H9 (cell line): ENCODE results near the gene CYBRD1. TPM values are rescaled to one million over a fixed set of nuclear protein-coding genes. Genes with fewer than 3 reads are reported as not detected.

Experiments
- DNase-seq: peaks from one replicate; pipeline ENCODE4 v3.0.0-alpha.2; 2017
- H2AFZ ChIP-seq: one replicate; pipeline ENCODE4 v1.6.1; 2013; ENCODE audit warnings: mild to moderate bottlenecking, low read length, control low read depth, moderate library complexity
- H2AK5ac ChIP-seq: 2 replicates; pipeline ENCODE4 v1.6.1; 2013; ENCODE audit warnings: low read length, control low read depth, mixed read lengths; ENCODE audit not compliant: insufficient read length
- H2BK120ac ChIP-seq: one replicate; pipeline ENCODE4 v1.6.1; 2013; ENCODE audit warnings: low read depth, mild to moderate bottlenecking, low read length, control low read depth, inconsistent platforms; ENCODE audit not compliant: poor library complexity, severe bottlenecking
- H2BK12ac ChIP-seq: 2 replicates; pipeline ENCODE4 v1.6.1; 2013; ENCODE audit warnings: low read length, control low read depth, mixed read lengths, low read depth; ENCODE audit not compliant: insufficient read length
- H2BK15ac ChIP-seq: 2 replicates; pipeline ENCODE4 v1.6.1; 2013; ENCODE audit warnings: low read depth, low read length, control low read depth
- H2BK20ac ChIP-seq: one replicate; pipeline ENCODE4 v1.6.1; 2013; ENCODE audit warnings: low read depth, mild to moderate bottlenecking, low read length, control low read depth, inconsistent platforms; ENCODE audit not compliant: poor library complexity, severe bottlenecking
- H2BK5ac ChIP-seq: 2 replicates; pipeline ENCODE4 v1.6.1; 2013; ENCODE audit warnings: low read length, control low read depth, mixed read lengths; ENCODE audit not compliant: insufficient read length
- H3K14ac ChIP-seq: 2 replicates; pipeline ENCODE4 v1.6.1; 2013; ENCODE audit warnings: low read length, control low read depth; ENCODE audit not compliant: insufficient read depth
- H3K18ac ChIP-seq: 2 replicates; pipeline ENCODE4 v1.6.1; 2013; ENCODE audit warnings: low read depth, mild to moderate bottlenecking, mixed read lengths, low read length, control low read depth; ENCODE audit not compliant: insufficient read length
- H3K23ac ChIP-seq: 2 replicates; pipeline ENCODE4 v1.6.1; 2013; ENCODE audit warnings: low read length, control low read depth, mixed read lengths, low read depth; ENCODE audit not compliant: insufficient read length
- H3K23me2 ChIP-seq: 2 replicates; pipeline ENCODE4 v1.6.1; 2013; ENCODE audit warnings: low read depth, mild to moderate bottlenecking, mixed read lengths, low read length, control low read depth; ENCODE audit not compliant: insufficient read length, poor library complexity, severe bottlenecking
- H3K27ac ChIP-seq: 2 replicates; pipeline ENCODE4 v1.5.1; 2013; ENCODE audit warnings: low read length, control low read depth, mixed read lengths, low read depth; ENCODE audit not compliant: insufficient read length
- H3K27me3 ChIP-seq: 2 replicates; pipeline ENCODE4 v1.6.1; 2013; ENCODE audit warnings: low read length, control low read depth, inconsistent platforms; ENCODE audit not compliant: insufficient read depth
- H3K4ac ChIP-seq: 2 replicates; pipeline ENCODE4 v1.6.1; 2013; ENCODE audit warnings: low read depth, mild to moderate bottlenecking, control low read depth, inconsistent platforms, low read length, moderate library complexity
- H3K4me1 ChIP-seq: 2 replicates; pipeline ENCODE4 v1.6.1; 2013; ENCODE audit warnings: low read length, control low read depth, inconsistent platforms; ENCODE audit not compliant: insufficient read depth
- H3K4me2 ChIP-seq: 2 replicates; pipeline ENCODE4 v1.6.1; 2013; ENCODE audit warnings: low read length, control low read depth, mixed read lengths; ENCODE audit not compliant: insufficient read length, insufficient read depth
- H3K56ac ChIP-seq: 2 replicates; pipeline ENCODE4 v1.6.1; 2013; ENCODE audit warnings: low read depth, mild to moderate bottlenecking, mixed read lengths, low read length, control low read depth; ENCODE audit not compliant: insufficient read length
- H3K79me1 ChIP-seq: 2 replicates; pipeline ENCODE4 v1.6.1; 2013; ENCODE audit warnings: low read depth, mild to moderate bottlenecking, moderate library complexity, low read length, control low read depth, inconsistent platforms; ENCODE audit not compliant: insufficient read depth, poor library complexity, severe bottlenecking
- H3K79me2 ChIP-seq: 2 replicates; pipeline ENCODE4 v1.6.1; 2013; ENCODE audit warnings: low read length, control low read depth, inconsistent platforms; ENCODE audit not compliant: insufficient read depth
- H3K9ac ChIP-seq: 2 replicates; pipeline ENCODE4 v1.6.1; 2013; ENCODE audit warnings: low read length, control low read depth, mixed read lengths; ENCODE audit not compliant: insufficient read length; ENCODE audit errors: extremely low read depth
- H3K9me3 ChIP-seq: one replicate; pipeline ENCODE4 v1.6.1; 2013; ENCODE audit warnings: low read depth, low read length, inconsistent platforms; ENCODE audit not compliant: control insufficient read depth
- H3T11ph ChIP-seq: one replicate; pipeline ENCODE4 v1.6.1; 2013; ENCODE audit warnings: mild to moderate bottlenecking, low read length, control low read depth, inconsistent platforms
- H4K20me1 ChIP-seq: one replicate; pipeline ENCODE4 v1.6.1; 2013; ENCODE audit not compliant: control insufficient read depth, insufficient read length, insufficient read depth
- H4K5ac ChIP-seq: 2 replicates; pipeline ENCODE4 v1.6.1; 2013; ENCODE audit warnings: low read depth, mild to moderate bottlenecking, mixed read lengths, low read length, control low read depth; ENCODE audit not compliant: insufficient read length
- H4K8ac ChIP-seq: replicated peaks from 2 replicates; pipeline ENCODE4 v1.6.1; 2013; ENCODE audit warnings: low read length, control low read depth, mixed read lengths, low read depth; ENCODE audit not compliant: insufficient read length
- H4K91ac ChIP-seq: 2 replicates; pipeline ENCODE4 v1.6.1; 2013; ENCODE audit warnings: low read depth, mild to moderate bottlenecking, moderate library complexity, mixed read lengths, low read length, control low read depth; ENCODE audit not compliant: insufficient read length
- H3K27ac Mint-ChIP-seq, 3 experiments: 2 replicates in 2 of 3; 3 replicates in 1 of 3; pipeline ENCODE4 v1.8.0; 2020 to 2021; ENCODE audit warnings: mixed read lengths in 3 of 3, mild to moderate bottlenecking in 1 of 3, moderate library complexity in 1 of 3
- H3K27me3 Mint-ChIP-seq: 2 replicates; pipeline ENCODE4 v1.8.0; 2021; ENCODE audit warnings: low read depth, mild to moderate bottlenecking, moderate library complexity, mixed read lengths
- H3K36me3 Mint-ChIP-seq, 3 experiments: 2 replicates in 2 of 3; 3 replicates in 1 of 3; pipeline ENCODE4 v1.8.0; 2020 to 2021; ENCODE audit warnings: low read depth in 3 of 3, mixed read lengths in 3 of 3; ENCODE audit not compliant: insufficient read depth in 1 of 3
- H3K4me1 Mint-ChIP-seq, 2 experiments: 2 replicates each; pipeline ENCODE4 v1.8.0; 2020; ENCODE audit warnings: mixed read lengths in 2 of 2
- H3K4me3 Mint-ChIP-seq, 2 experiments: 2 replicates in 1 of 2; 3 replicates in 1 of 2; pipeline ENCODE4 v1.8.0; 2020 to 2021; ENCODE audit warnings: mild to moderate bottlenecking in 2 of 2, mixed read lengths in 2 of 2, moderate library complexity in 1 of 2
- H3K9me3 Mint-ChIP-seq, 2 experiments: 2 replicates in 1 of 2; 3 replicates in 1 of 2; pipeline ENCODE4 v1.8.0; 2020; ENCODE audit warnings: mild to moderate bottlenecking in 2 of 2, mixed read lengths in 2 of 2, moderate library complexity in 1 of 2
- total RNA-seq: library from RNA; stranded (reverse); gene quantifications from 2 replicates; pipeline ENCODE4 v1.2.1, GENCODE V29; 2021
- TF ChIP-seq, protein P1 (sequence below): fragments of 200-600 bp; sonication (generic); conservative IDR thresholded peaks from 3 replicates; pipeline ENCODE4 v1.8.0; 2021; ENCODE audit warnings: antibody characterized with exemption, mild to moderate bottlenecking

Gene CYBRD1
- total RNA-seq, 1 experiment from 2014 or later: 3.6 TPM

DNA sequence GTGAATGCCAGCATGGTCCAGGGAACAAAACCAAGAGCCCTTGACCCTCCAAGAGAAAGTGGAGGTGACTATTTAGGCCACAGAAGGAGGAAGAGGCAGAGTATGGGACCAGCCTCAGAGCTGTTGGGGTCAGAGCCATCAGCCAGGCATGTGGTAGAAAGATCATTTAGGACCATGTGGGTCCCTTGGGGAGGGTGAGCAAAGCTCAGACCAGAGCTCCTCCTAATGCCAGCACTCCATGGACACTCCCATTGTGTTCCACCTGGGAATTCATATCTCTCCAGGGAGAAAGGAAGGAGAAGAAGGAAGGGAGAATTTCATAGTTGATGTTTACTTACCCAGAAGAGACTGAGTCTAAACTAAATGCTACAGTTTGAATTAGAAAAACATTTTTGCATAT is 73.2 kb downstream of the CYBRD1 start:
- no peaks in the 10 kb centered on the region for H3K4me1 ChIP-seq
- no peaks in the 10 kb centered on the region for H3K9me3 ChIP-seq
- H3K18ac ChIP-seq: no peak overlapping the region
- no peak overlapping the region for H3K4ac ChIP-seq
- no peak overlapping the region for H3K23ac ChIP-seq
- no peak overlapping the region for H4K91ac ChIP-seq
- no peaks in the 10 kb centered on the region for H4K20me1 ChIP-seq
- H3K27ac Mint-ChIP-seq: no peak overlapping the region
- H2BK5ac ChIP-seq: no peak overlapping the region
- no peak overlapping the region for H2BK15ac ChIP-seq
- no peaks in the 10 kb centered on the region for H3K27me3 ChIP-seq
- peaks cover 9% of the 10 kb centered on the region for H3K27me3 Mint-ChIP-seq
- no peaks in the 10 kb centered on the region for H3K79me1 ChIP-seq
- H3K27ac ChIP-seq: no peak overlapping the region
- no peak overlapping the region for H3K9ac ChIP-seq
- no peak overlapping the region for H3K4me3 Mint-ChIP-seq
- no peak overlapping the region for H2BK12ac ChIP-seq
- no peak overlapping the region for H3K4me2 ChIP-seq
- no peak overlapping the region for H3K14ac ChIP-seq
- H2AK5ac ChIP-seq: no peak overlapping the region
- no peak overlapping the region for H2BK120ac ChIP-seq
- TF ChIP-seq, protein P1, sequence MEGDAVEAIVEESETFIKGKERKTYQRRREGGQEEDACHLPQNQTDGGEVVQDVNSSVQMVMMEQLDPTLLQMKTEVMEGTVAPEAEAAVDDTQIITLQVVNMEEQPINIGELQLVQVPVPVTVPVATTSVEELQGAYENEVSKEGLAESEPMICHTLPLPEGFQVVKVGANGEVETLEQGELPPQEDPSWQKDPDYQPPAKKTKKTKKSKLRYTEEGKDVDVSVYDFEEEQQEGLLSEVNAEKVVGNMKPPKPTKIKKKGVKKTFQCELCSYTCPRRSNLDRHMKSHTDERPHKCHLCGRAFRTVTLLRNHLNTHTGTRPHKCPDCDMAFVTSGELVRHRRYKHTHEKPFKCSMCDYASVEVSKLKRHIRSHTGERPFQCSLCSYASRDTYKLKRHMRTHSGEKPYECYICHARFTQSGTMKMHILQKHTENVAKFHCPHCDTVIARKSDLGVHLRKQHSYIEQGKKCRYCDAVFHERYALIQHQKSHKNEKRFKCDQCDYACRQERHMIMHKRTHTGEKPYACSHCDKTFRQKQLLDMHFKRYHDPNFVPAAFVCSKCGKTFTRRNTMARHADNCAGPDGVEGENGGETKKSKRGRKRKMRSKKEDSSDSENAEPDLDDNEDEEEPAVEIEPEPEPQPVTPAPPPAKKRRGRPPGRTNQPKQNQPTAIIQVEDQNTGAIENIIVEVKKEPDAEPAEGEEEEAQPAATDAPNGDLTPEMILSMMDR: no peak
- peaks cover 11 to 16% of the 10 kb centered on the region in 2 experiments for H3K4me1 Mint-ChIP-seq
- no peak for DNase-seq
- H3K56ac ChIP-seq: no peak overlapping the region
- peaks cover 3 to 7% of the 10 kb centered on the region in 2 experiments; a peak in 2 of 5 replicates for H3K9me3 Mint-ChIP-seq
- no peak overlapping the region for H3T11ph ChIP-seq
- no peaks in the 10 kb centered on the region for H3K36me3 Mint-ChIP-seq
- no peak overlapping the region for H4K8ac ChIP-seq
- no peak overlapping the region for H4K5ac ChIP-seq
- no peaks in the 10 kb centered on the region for H3K79me2 ChIP-seq
- H2AFZ ChIP-seq: no peak overlapping the region
- H2BK20ac ChIP-seq: no peak overlapping the region
- H3K23me2 ChIP-seq: no peaks in the 10 kb centered on the region
